SK-N-SH (cell line): ENCODE data around the gene HPCAL1.

Source experiments
- NRF1 ChIP-seq: IDR thresholded peaks from 2 replicates; pipeline ENCODE4 v1.6.1; 2012; ENCODE audit warnings: low read depth, mild to moderate bottlenecking, low read length
- POLR2AphosphoS5 ChIP-seq: IDR thresholded peaks from 2 replicates; pipeline ENCODE4 v1.6.1; 2012; ENCODE audit warnings: low read depth, low read length
- TEAD4 ChIP-seq: IDR thresholded peaks from 2 replicates; pipeline ENCODE4 v1.4.0; 2012; ENCODE audit warnings: mild to moderate bottlenecking, borderline replicate concordance; ENCODE audit not compliant: insufficient read depth
- TF ChIP-seq, protein P1 (sequence below): fragments of 200-600 bp; sonication (generic); IDR thresholded peaks from 2 replicates; pipeline ENCODE4 v1.6.1; 2017; ENCODE audit warnings: antibody characterized with exemption, mild to moderate bottlenecking, moderate library complexity
- TF ChIP-seq, protein P2 (sequence below): IDR thresholded peaks from 2 replicates; pipeline ENCODE4 v1.4.0; 2012; ENCODE audit warnings: low read depth

- TF ChIP-seq, protein P1, sequence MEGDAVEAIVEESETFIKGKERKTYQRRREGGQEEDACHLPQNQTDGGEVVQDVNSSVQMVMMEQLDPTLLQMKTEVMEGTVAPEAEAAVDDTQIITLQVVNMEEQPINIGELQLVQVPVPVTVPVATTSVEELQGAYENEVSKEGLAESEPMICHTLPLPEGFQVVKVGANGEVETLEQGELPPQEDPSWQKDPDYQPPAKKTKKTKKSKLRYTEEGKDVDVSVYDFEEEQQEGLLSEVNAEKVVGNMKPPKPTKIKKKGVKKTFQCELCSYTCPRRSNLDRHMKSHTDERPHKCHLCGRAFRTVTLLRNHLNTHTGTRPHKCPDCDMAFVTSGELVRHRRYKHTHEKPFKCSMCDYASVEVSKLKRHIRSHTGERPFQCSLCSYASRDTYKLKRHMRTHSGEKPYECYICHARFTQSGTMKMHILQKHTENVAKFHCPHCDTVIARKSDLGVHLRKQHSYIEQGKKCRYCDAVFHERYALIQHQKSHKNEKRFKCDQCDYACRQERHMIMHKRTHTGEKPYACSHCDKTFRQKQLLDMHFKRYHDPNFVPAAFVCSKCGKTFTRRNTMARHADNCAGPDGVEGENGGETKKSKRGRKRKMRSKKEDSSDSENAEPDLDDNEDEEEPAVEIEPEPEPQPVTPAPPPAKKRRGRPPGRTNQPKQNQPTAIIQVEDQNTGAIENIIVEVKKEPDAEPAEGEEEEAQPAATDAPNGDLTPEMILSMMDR = no peak
- TF ChIP-seq, protein P2, sequence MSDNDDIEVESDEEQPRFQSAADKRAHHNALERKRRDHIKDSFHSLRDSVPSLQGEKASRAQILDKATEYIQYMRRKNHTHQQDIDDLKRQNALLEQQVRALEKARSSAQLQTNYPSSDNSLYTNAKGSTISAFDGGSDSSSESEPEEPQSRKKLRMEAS = no peak
- TF ChIP-seq NRF1 = no peak
- no peak for TF ChIP-seq TEAD4
- no peak for TF ChIP-seq POLR2AphosphoS5
Measured at GRCh38 chr2:10321622-10322021, 18.9 kb downstream of the HPCAL1 start.
